HG02588 (cell line): ENCODE results near the gene INTS6L.
"Not testable (repeated sequence)": the region's sequence is repeated elsewhere in the genome, so short reads cannot be mapped to it uniquely, and the experiment has no call there.

ENCODE experiments used
- ATAC-seq: cut with Tn5 transposase; IDR thresholded peaks from one replicate; pipeline ENCODE4 v1.9.1; 2021; ENCODE audit warnings: mild to moderate bottlenecking, moderate library complexity; ENCODE audit not compliant: unreplicated experiment

Gene INTS6L

GRCh38 chrX:135522132-135522530 is 1.7 kb downstream of the INTS6L start:
- ATAC-seq, result no peak

- ATAC-seq, result no peak
Measured at GRCh38 chrX:135522878-135523693, 2.6 kb downstream of the INTS6L start.

GRCh38 chrX:135528254-135528653 is 7.8 kb downstream of the INTS6L start:
- ATAC-seq, result no peak

GRCh38 chrX:135528756-135529155 is 8.3 kb downstream of the INTS6L start:
- no peak for ATAC-seq

GRCh38 chrX:135530097-135530496 is 9.6 kb downstream of the INTS6L start:
- ATAC-seq, result no peak

- no peak for ATAC-seq
Measured at GRCh38 chrX:135531813-135532212, 11.4 kb downstream of the INTS6L start.

- ATAC-seq, result no peak
Measured at GRCh38 chrX:135535077-135535940, 14.8 kb downstream of the INTS6L start.

- ATAC-seq, result no peak
Measured at GRCh38 chrX:135536877-135537276, 16.4 kb downstream of the INTS6L start.

- ATAC-seq, result no peak
Measured at GRCh38 chrX:135541351-135541750, 20.9 kb downstream of the INTS6L start.

GRCh38 chrX:135543172-135543571 is 22.7 kb downstream of the INTS6L start:
- no peak for ATAC-seq

GRCh38 chrX:135543924-135544323 is 23.5 kb downstream of the INTS6L start:
- no peak for ATAC-seq

GRCh38 chrX:135544338-135544948 is 24.0 kb downstream of the INTS6L start:
- peak; percentile 60 for ATAC-seq

GRCh38 chrX:135547767-135548166 is 27.3 kb downstream of the INTS6L start:
- ATAC-seq, result no peak

GRCh38 chrX:135549519-135549918 is 29.1 kb downstream of the INTS6L start:
- no peak for ATAC-seq

GRCh38 chrX:135556055-135556454 is 35.6 kb downstream of the INTS6L start:
- peak; percentile 79 for ATAC-seq

GRCh38 chrX:135557344-135557743 is 36.9 kb downstream of the INTS6L start:
- no peak for ATAC-seq

- ATAC-seq, result no peak
Measured at GRCh38 chrX:135572436-135572835, 52.0 kb downstream of the INTS6L start.

GRCh38 chrX:135581496-135581895 is 61.0 kb downstream of the INTS6L start:
- no peak for ATAC-seq

- ATAC-seq, result no peak
Measured at GRCh38 chrX:135585153-135585552, 64.7 kb downstream of the INTS6L start.

GRCh38 chrX:135591871-135592270 is 71.4 kb downstream of the INTS6L start:
- no peak for ATAC-seq

- ATAC-seq, result not testable (repeated sequence)
Measured at GRCh38 chrX:135594049-135594448, 73.6 kb downstream of the INTS6L start.
